Measurements from ENCODE around the gene NSD1.
"Not testable (repeated sequence)": the region's sequence is repeated elsewhere in the genome, so short reads cannot be mapped to it uniquely, and the experiment has no call there.

Gene NSD1

GRCh38 chr5:177325868-177326381, 192.4 kb downstream of the NSD1 start:
- in situ Hi-C loops (cut with MboI; ENCODE audit: low sequenced_read_pairs), result no loop called here

- in situ Hi-C loops (cut with MboI; ENCODE audit: low sequenced_read_pairs), result no loop called here
Measured at GRCh38 chr5:177327539-177328522, 194.3 kb downstream of the NSD1 start.

- in situ Hi-C loops (cut with MboI; ENCODE audit: low sequenced_read_pairs), result no loop called here
Measured at GRCh38 chr5:177328545-177329231, 195.1 kb downstream of the NSD1 start.

GRCh38 chr5:177329883-177330282, 196.3 kb downstream of the NSD1 start:
- in situ Hi-C loops (cut with MboI; ENCODE audit: low sequenced_read_pairs), result no loop called here

- in situ Hi-C loops (cut with MboI; ENCODE audit: low sequenced_read_pairs), result no loop called here
Measured at GRCh38 chr5:177330991-177331842, 197.6 kb downstream of the NSD1 start.

- in situ Hi-C loops (cut with MboI; ENCODE audit: low sequenced_read_pairs), result no loop called here
Measured at GRCh38 chr5:177332031-177332895, 198.7 kb downstream of the NSD1 start.

GRCh38 chr5:177332896-177333260, 199.3 kb downstream of the NSD1 start:
- in situ Hi-C loops (cut with MboI; ENCODE audit: low sequenced_read_pairs), result no loop called here

GRCh38 chr5:177333420-177334154, 200.0 kb downstream of the NSD1 start:
- in situ Hi-C loops (cut with MboI; ENCODE audit: low sequenced_read_pairs), result no loop called here

- in situ Hi-C loops (cut with MboI; ENCODE audit: low sequenced_read_pairs), result no loop called here
Measured at GRCh38 chr5:177334155-177334551, 200.6 kb downstream of the NSD1 start.

GRCh38 chr5:177334781-177335700, 201.5 kb downstream of the NSD1 start:
- in situ Hi-C loops (cut with MboI; ENCODE audit: low sequenced_read_pairs), result no loop called here

- in situ Hi-C loops (cut with MboI; ENCODE audit: low sequenced_read_pairs), result no loop called here
Measured at GRCh38 chr5:177335701-177336065, 202.1 kb downstream of the NSD1 start.

- in situ Hi-C loops (cut with MboI; ENCODE audit: low sequenced_read_pairs), result no loop called here
Measured at GRCh38 chr5:177336112-177336511, 202.5 kb downstream of the NSD1 start.

- in situ Hi-C loops (cut with MboI; ENCODE audit: low sequenced_read_pairs), result no loop called here
Measured at GRCh38 chr5:177336603-177337494, 203.3 kb downstream of the NSD1 start.

GRCh38 chr5:177338251-177339106, 204.9 kb downstream of the NSD1 start:
- in situ Hi-C loops (cut with MboI; ENCODE audit: low sequenced_read_pairs), result no loop called here

GRCh38 chr5:177339107-177339638, 205.6 kb downstream of the NSD1 start:
- in situ Hi-C loops (cut with MboI; ENCODE audit: low sequenced_read_pairs), result no loop called here

GRCh38 chr5:177343000-177343399, 209.4 kb downstream of the NSD1 start:
- in situ Hi-C loops (cut with MboI; ENCODE audit: low sequenced_read_pairs), result not testable (repeated sequence)

Measured in HL-60/S4 treated with retinoic acid at 250 ng/mL for 4 days and 3 days (cell line).